ENCODE data around the gene UBXN2A. TPM values are rescaled to one million over a fixed set of nuclear protein-coding genes. Genes with fewer than 3 reads are reported as not detected.

UBXN2A gene
- total RNA-seq, 4 donors from 2014 or later = 8.5 to 15.0 (median 12.9) TPM

GRCh38 chr2:23904215-23904614 lies 36.0 kb upstream of the UBXN2A start:
- 60 to 62% methylated on average over 1 of the region's 1 CpG for WGBS, 2 donors
- no peak overlapping the region for H3K4me3 ChIP-seq (ENCODE audit: low read depth, poor library complexity, severe bottlenecking)
- TF ChIP-seq POLR2A (IDR thresholded peaks at IDR 0.05) = no peak
- no peak for TF ChIP-seq CTCF (IDR thresholded peaks at IDR 0.05)
- DNase-seq (ENCODE audit: low spot score in 2 of 2) = no peak
- intact Hi-C loops (cut with DNase I; ENCODE audit: low total_unique reads) = no loop called here

- 57 to 68% methylated on average over 2 of the region's 2 CpGs for WGBS, 2 donors
- intact Hi-C loops (cut with DNase I; ENCODE audit: low total_unique reads) = no loop called here
- TF ChIP-seq POLR2A (IDR thresholded peaks at IDR 0.05) (no peak), CTCF (IDR thresholded peaks at IDR 0.05) (no peak)
- no peak for DNase-seq (ENCODE audit: low spot score in 2 of 2)
- H3K4me3 ChIP-seq (ENCODE audit: low read depth, poor library complexity, severe bottlenecking) = no peak overlapping the region
Measured at GRCh38 chr2:23904692-23905091, 35.6 kb upstream of the UBXN2A start.

GRCh38 chr2:23905155-23905554 lies 35.1 kb upstream of the UBXN2A start:
- intact Hi-C loops (cut with DNase I; ENCODE audit: low total_unique reads) = no loop called here
- no peak overlapping the region for H3K4me3 ChIP-seq (ENCODE audit: low read depth, poor library complexity, severe bottlenecking)
- TF ChIP-seq CTCF (IDR thresholded peaks at IDR 0.05) (no peak), POLR2A (IDR thresholded peaks at IDR 0.05) (no peak)
- DNase-seq (ENCODE audit: low spot score in 2 of 2) = no peak
- 51 to 66% methylated on average over 2 of the region's 2 CpGs for WGBS, 2 donors

GRCh38 chr2:23912054-23912453 lies 28.2 kb upstream of the UBXN2A start:
- no peak for TF ChIP-seq CTCF (IDR thresholded peaks at IDR 0.05)
- TF ChIP-seq POLR2A (IDR thresholded peaks at IDR 0.05) = no peak
- no peak overlapping the region for H3K4me3 ChIP-seq (ENCODE audit: low read depth, poor library complexity, severe bottlenecking)
- DNase-seq (ENCODE audit: low spot score in 2 of 2) = no peak
- WGBS, 2 donors = 33 to 44% methylated on average over 3 of the region's 3 CpGs
- intact Hi-C loops (cut with DNase I; ENCODE audit: low total_unique reads) = no loop called here

- WGBS, 2 donors = 93 to 95% methylated on average over 7 of the region's 7 CpGs
- no peak for DNase-seq (ENCODE audit: low spot score in 2 of 2)
- no peak overlapping the region for H3K4me3 ChIP-seq (ENCODE audit: low read depth, poor library complexity, severe bottlenecking)
- TF ChIP-seq POLR2A (IDR thresholded peaks at IDR 0.05) (no peak), CTCF (IDR thresholded peaks at IDR 0.05) (no peak)
- intact Hi-C loops (cut with DNase I; ENCODE audit: low total_unique reads) = no loop called here
Measured at GRCh38 chr2:23915327-23915726, 24.9 kb upstream of the UBXN2A start.

- intact Hi-C loops (cut with DNase I; ENCODE audit: low total_unique reads) = no loop called here
- DNase-seq (ENCODE audit: low spot score in 2 of 2) = no peak
- no peak overlapping the region for H3K4me3 ChIP-seq (ENCODE audit: low read depth, poor library complexity, severe bottlenecking)
- TF ChIP-seq CTCF (IDR thresholded peaks at IDR 0.05) (no peak), POLR2A (IDR thresholded peaks at IDR 0.05) (no peak)
- 56 to 60% methylated on average over 3 of the region's 3 CpGs for WGBS, 2 donors
Measured at GRCh38 chr2:23916727-23917405, 23.4 kb upstream of the UBXN2A start.
